GM15510 (cell line): ENCODE measurements around the gene FMN2.

Experiments
- POLR2A ChIP-seq: IDR thresholded peaks from 3 replicates; pipeline ENCODE4 v1.6.1; 2011; ENCODE audit warnings: borderline replicate concordance; ENCODE audit not compliant: insufficient read length; ENCODE audit errors: extremely low read depth

FMN2 gene

GRCh38 chr1:240192851-240193250, 101.2 kb downstream of the FMN2 start:
- no peak for TF ChIP-seq POLR2A

GRCh38 chr1:240193679-240194078, 102.0 kb downstream of the FMN2 start:
- no peak for TF ChIP-seq POLR2A

GRCh38 chr1:240194120-240194519, 102.4 kb downstream of the FMN2 start:
- no peak for TF ChIP-seq POLR2A

GRCh38 chr1:240198376-240198775, 106.7 kb downstream of the FMN2 start:
- no peak for TF ChIP-seq POLR2A

- TF ChIP-seq POLR2A: no peak
Measured at GRCh38 chr1:240199758-240200645, 108.3 kb downstream of the FMN2 start.

GRCh38 chr1:240201931-240202330, 110.2 kb downstream of the FMN2 start:
- TF ChIP-seq POLR2A: no peak

- no peak for TF ChIP-seq POLR2A
Measured at GRCh38 chr1:240207073-240207709, 115.5 kb downstream of the FMN2 start.

GRCh38 chr1:240210026-240210425, 118.3 kb downstream of the FMN2 start:
- TF ChIP-seq POLR2A: no peak

- TF ChIP-seq POLR2A: no peak
Measured at GRCh38 chr1:240212556-240212955, 120.9 kb downstream of the FMN2 start.

- no peak for TF ChIP-seq POLR2A
Measured at GRCh38 chr1:240217403-240217802, 125.7 kb downstream of the FMN2 start.

GRCh38 chr1:240219104-240219503, 127.4 kb downstream of the FMN2 start:
- no peak for TF ChIP-seq POLR2A

GRCh38 chr1:240226102-240226501, 134.4 kb downstream of the FMN2 start:
- TF ChIP-seq POLR2A: no peak

GRCh38 chr1:240230816-240231215, 139.1 kb downstream of the FMN2 start:
- TF ChIP-seq POLR2A: no peak

GRCh38 chr1:240232530-240232929, 140.8 kb downstream of the FMN2 start:
- no peak for TF ChIP-seq POLR2A

GRCh38 chr1:240234485-240235210, 143.0 kb downstream of the FMN2 start:
- TF ChIP-seq POLR2A: no peak
